CD1c-positive myeloid dendritic cell (primary cell): Measurements from ENCODE around the gene KIAA1549.

ENCODE experiments used
- DNase-seq: peaks from one replicate; pipeline ENCODE4 v3.0.0-alpha.2; 2016; ENCODE audit errors: extremely low spot score

Gene KIAA1549

GRCh38 chr7:138885383-138886147 lies 95.6 kb downstream of the KIAA1549 start:
- no peak for DNase-seq

DNA sequence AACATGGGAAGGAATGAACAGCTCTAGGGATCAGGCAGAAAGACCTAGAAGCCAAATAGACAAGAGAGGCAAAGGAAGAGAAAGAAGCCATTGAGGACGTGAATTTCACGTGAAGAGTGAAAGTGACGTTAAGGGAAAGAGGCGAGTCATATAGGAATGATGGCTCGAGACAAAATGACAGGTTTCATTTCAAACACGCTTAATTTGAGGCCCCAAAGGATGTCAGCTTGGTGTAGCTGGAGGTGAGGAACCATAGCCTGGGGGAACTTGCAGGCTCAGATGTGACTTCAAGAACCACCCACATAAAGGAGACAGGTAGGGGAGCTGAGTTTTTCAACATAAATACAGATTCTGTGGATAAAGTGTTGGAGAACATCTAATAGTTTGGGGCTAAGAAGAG lies 98.9 kb downstream of the KIAA1549 start:
- DNase-seq = no peak

- DNase-seq = no peak
Observed at GRCh38 chr7:138881579-138882188, 99.5 kb downstream of the KIAA1549 start.

DNA sequence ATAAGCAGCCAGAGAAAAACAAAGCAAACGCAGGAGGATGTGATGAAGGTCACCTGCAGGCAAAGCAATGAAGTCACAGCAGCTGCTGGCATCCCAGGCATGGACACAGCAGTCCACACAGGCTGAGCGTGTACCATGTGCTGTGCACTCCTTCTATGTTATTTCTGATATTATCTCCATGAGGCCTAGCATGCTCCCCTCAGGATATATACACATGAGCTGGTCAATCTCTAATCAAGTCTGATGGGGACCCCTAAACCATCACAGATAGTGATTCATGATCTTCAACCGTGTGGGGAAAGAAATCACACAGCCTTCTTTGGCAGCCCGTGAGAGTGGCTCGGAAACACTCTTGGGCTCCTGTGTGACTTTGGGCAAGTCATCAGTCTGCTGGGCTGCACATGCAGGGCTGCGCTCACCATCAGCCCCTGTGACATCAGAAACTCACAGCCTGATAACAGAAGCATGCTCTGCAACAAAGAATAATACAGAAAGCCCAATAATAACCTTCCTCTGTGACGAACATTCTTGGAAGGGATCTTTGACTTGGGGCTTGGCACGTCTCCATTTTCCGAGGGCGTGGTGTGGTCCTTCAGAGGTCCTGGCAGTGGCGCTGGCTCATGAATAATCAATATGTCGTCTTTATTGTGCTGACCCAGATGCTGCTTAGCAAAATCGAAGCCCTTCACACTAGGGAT lies 100.2 kb downstream of the KIAA1549 start:
- DNase-seq = no peak

GRCh38 chr7:138879356-138879755 lies 101.8 kb downstream of the KIAA1549 start:
- no peak for DNase-seq

DNA sequence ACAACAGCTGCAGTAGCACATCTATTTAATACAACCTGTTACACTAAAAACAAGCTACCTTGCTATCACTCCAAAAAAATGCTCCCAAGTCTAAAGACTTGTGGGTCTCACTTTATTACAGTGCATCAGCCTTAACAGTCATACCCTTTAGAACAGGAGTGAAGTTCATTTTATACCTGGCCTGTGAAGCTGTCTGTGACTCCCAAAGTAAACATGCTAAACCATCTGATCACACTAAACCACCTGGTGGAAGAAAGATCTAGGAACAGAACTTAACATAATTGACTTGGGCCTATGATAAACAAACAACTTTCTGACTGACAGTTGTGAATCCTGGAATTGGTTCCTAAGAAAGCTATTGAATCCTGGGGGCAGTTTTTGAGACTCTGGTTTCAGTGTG lies 102.3 kb downstream of the KIAA1549 start:
- no peak for DNase-seq

GRCh38 chr7:138878051-138878450 lies 103.1 kb downstream of the KIAA1549 start:
- no peak for DNase-seq

DNA sequence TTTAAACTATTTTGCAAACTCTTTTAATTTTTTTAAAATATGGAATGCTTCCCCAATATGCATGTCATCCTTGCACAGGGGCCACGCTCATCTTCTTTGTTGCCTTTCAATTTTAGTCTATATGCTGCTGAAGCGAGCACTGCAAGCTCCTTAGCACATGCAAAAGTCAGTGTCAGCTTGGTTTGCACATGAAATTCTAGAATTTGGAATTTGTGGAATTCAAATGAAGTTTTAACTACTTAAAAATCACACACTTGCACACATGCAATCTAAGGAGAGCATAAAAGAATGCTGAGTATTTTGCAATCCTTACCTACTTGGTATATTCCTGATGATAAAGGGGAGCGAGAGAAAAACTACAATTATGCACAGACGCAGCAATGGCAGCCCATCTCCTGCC lies 104.9 kb downstream of the KIAA1549 start:
- no peak for DNase-seq

- peak; percentile 31 for DNase-seq
Observed at GRCh38 chr7:138875794-138876193, 105.4 kb downstream of the KIAA1549 start.

DNA sequence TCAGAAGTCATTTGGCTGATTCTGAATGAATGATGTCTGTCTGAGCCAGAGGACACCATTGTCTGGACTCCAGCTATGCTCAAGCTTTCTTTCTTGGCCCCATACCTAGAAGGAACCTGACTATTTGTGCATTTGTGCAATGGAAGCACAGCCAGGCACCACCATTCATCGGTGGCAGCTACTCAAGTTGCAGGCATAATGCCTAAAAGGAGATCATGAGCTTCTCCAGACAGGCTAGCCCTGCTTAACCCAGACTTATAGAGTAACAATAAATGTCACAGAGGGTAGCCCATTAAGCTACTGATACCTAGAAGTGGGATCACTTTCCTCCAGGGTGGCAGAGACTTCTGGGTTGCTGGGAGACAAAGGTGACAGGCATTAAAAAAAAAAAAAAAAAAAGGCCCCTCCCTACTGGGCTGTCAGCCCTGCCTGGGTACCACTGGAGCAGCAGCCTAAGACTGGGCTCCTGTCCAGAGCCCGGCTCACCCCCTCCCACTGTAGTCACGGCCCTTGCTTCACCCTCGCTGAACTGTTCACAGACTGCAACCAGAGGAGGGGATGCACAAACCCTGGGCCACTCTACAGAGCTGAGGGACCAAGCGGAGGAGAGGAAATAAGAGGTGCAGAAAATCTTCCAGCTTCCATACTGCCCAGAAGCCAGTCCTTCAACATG lies 107.8 kb downstream of the KIAA1549 start:
- DNase-seq = no peak

DNA sequence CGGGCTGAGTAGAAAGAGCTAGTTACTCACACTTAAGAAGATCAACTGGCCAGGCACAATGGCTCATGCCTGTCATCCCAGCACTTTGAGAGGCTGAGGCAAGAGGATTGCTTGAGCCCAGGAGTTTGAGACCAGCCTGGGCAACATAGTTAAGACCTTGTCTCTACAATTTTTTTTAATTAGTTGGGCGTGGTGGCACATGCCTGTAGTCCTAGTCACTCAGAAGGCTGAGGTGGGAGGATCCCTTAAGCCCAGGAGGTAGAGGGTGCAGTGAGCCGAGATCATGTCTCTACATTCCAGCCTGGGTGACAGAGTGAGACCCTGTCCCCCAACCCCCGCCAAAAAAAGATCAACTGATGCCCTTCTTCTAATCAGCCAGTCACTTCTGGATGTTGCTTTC lies 108.6 kb downstream of the KIAA1549 start:
- no peak for DNase-seq

- DNase-seq = no peak
Observed at GRCh38 chr7:138871814-138872090, 109.4 kb downstream of the KIAA1549 start.

- DNase-seq = no peak
Observed at GRCh38 chr7:138871065-138871813, 110.0 kb downstream of the KIAA1549 start.

GRCh38 chr7:138869353-138869752 lies 111.8 kb downstream of the KIAA1549 start:
- no peak for DNase-seq

DNA sequence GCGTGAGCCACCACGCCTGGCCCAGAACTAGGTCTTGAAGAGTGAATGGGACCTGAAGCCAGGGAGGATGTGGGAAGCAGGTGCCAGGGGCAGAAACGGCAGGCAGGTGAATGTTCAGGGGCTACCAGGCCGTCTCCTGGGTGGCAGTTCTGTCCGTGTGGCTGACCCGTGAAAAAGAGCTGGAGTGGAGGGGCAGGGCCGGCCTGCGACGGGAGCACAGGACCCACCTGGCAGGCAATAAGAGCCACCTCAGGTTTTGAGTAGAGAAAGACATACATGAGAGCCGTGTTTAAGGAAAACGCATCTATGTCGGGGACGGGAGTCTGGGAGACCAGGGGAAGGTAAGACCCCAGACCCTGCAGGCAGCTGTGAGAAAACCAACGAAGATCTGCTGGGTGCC lies 112.5 kb downstream of the KIAA1549 start:
- DNase-seq = no peak

DNA sequence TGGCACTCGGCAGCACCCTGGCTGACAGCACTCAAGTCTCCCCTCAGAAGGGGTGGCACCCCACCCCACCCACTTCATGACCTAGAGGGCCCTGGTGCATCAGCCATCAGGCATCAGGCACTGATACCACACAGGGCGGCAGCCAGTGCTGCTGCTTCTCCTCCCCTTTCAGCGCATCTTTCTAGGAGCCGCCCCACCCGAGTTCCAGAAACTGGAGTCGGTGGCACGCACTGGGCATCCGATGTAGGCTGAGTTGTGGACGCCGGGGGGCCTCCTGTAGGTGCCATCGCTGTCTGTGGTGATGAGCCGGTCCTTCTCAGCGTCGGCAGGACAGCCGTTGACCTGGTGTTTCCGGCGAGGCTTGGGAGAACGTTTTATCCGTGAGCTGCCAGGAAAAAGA lies 113.4 kb downstream of the KIAA1549 start:
- DNase-seq = no peak

DNA sequence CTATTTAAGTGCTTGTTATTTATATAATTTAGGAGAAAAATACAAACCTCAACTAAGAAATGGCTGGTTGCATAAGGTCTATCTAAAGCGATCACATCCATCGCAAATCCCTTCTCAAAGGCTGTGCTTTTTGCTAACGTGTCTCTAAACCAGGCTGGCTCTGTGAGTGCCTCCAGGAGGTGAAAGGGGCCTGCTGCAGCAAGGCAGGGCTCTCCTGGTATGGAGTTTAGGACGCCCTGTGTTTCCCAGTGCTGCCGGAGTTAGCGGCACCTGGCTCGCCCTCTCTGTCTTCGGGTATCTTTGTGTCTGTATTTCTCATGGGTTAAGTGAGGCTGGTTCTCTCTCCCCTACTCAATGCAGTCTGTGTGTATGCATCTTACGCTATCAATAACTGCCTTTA lies 114.8 kb downstream of the KIAA1549 start:
- no peak for DNase-seq

DNA sequence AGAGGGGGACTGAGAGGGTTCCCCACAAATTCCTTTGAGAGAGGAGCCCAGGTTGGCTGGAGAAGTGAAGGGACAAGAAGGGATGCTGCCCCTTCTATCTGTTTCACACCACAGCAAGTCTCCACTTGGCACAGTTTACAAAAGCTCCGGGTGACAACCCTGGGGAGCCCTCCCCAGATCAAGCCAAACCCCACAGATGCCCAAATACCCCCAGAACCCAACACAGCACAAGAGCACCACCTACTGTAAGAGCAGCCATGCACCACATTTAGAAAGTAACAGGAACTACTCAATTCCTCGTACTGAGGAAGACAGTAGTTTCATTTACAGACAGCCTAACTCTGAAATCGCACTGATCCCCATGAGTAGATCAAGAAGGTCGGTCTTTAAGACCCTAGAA lies 115.3 kb downstream of the KIAA1549 start:
- no peak for DNase-seq

DNA sequence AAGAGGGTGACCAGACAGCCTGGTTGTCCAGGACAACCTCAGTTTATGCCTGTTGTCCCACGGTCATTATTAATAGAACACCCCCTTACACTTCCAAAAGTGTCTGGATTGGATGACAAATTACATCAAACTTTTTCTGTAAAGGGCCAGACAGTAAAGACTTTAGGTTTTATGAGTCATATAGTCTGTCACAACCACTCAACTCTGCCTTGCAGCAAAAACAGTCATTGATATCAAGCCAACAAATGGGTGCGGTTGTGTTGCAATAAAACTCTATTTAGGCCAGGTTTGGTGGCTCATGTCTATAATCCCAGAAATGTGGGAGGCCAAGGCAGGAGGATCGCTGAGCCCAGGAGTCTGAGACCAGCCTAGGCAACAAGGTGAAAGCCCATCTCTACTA lies 116.5 kb downstream of the KIAA1549 start:
- no peak for DNase-seq

- no peak for DNase-seq
Observed at GRCh38 chr7:138863931-138864330, 117.3 kb downstream of the KIAA1549 start.

GRCh38 chr7:138861051-138861450 lies 120.1 kb downstream of the KIAA1549 start:
- no peak for DNase-seq

- no peak for DNase-seq
Observed at GRCh38 chr7:138857728-138858127, 123.5 kb downstream of the KIAA1549 start.
